ENCODE data around the gene CDKL1. TPM values are rescaled to one million over a fixed set of nuclear protein-coding genes. Genes with fewer than 3 reads are reported as not detected.
A peak's percentile ranks its signal among the peaks of the same experiment; 100 is the strongest.

Gene CDKL1
- polyA plus RNA-seq, 2 of the 4 experiments (the other 2 are of a cell fraction) = 10.2 to 11.0 TPM

DNA sequence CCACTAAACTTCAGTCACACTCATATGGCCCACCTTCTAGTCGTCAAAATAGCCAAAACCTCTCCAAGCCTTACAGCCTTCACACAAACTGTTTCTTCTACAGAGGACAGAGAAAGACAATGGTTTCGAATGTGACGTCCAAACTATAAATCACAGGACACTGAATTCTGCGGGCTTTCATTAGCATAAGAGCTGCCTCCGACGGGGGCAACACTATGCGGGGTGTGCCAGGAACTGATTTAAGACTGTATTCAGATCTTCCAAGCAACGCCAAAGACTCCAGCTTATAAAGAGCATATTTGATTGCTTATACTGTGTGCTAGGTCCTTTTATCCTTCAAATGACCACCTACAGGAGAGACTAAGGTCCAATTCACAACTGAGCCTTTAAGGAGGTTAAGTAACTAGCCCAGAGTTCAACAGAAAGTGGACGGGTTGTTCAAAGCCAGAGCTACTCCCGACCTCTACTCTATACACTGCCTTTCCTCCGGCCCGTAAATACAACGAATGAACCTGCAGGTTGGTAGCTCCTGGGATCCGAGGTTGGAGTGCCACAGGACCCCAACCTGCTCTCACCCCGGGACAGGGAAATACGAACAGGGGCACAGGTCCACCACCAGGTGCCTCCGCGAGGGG is 85.2 kb downstream of the CDKL1 start:
- 7% methylated on average over 18 of the region's 18 CpGs for WGBS (ENCODE audit: missing lambda C conversion rate)

DNA sequence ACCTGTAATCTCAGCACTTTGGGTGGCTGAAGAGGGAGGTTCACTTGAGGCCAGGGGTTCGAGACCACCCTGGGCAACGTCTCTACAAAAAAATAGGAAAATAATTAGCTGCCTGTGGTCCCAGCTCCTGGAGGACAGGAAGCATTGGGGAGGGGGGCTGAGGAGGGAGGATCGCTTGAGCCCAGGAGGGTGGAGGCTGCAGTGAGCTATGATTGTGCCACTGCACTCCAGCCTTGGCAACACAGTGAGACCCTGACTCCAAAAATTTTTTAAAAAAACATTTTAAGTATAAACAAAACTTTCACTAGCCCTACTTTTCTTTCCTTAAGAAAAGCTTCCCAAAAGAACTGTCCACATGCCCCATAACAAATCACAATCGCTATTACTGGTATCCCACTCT is 86.2 kb downstream of the CDKL1 start:
- WGBS (ENCODE audit: missing lambda C conversion rate) = 88% methylated on average over 4 of the region's 4 CpGs
- no peaks in the 10 kb centered on the region for H3K9me3 ChIP-seq
- no peak overlapping the region for H3K27ac ChIP-seq
- FAIRE-seq = no peak
- no peak for ATAC-seq
- peak overlapping the region; percentile 84 for H3K4me2 ChIP-seq
- CTCF ChIA-PET = interaction anchor here (0.9 to 1.4 kb wide), 7 partner anchors 8 to 519 kb away, joined by 3 to 6 read pairs (median 3); no protein-coding TSS in a partner anchor
- H3K4me3 ChIP-seq = no peak overlapping the region
- no peak for TF ChIP-seq JUN (IDR thresholded peaks at IDR 0.05)
- TF ChIP-seq NR3C1 (IDR thresholded peaks at IDR 0.05) = no peak
- no peak for TF ChIP-seq FOXS1 (CRISPR knock-in tag; IDR thresholded peaks at IDR 0.05)
- no peak for TF ChIP-seq MAFK (IDR thresholded peaks at IDR 0.05; ENCODE audit: partially characterized antibody)
- H3K4me1 ChIP-seq = peaks cover 22% of the 10 kb centered on the region
- DNase-seq (ENCODE audit: low read depth in 1 of 2, low spot score in 1 of 2) = no peak
- POLR2A ChIA-PET = no interaction called here

More for the DNA sequence above, 85.2 kb downstream of the CDKL1 start:
- peak overlapping the region; percentile 56 for H3K4me3 ChIP-seq
- CTCF ChIA-PET = interaction anchor here (0.6 to 2.2 kb wide), 16 partner anchors 8 to 518 kb away, joined by 3 to 23 read pairs (median 3); no protein-coding TSS in a partner anchor
- DNase-seq (ENCODE audit: low read depth in 1 of 2, low spot score in 1 of 2) = peak in 1 of 2 experiments; percentile 90
- TF ChIP-seq SMC3 (IDR thresholded peaks at IDR 0.05) (peak; percentile 12; the same call in 1 of the 3 replicates), JUN (IDR thresholded peaks at IDR 0.05) (no peak)
- TF ChIP-seq, protein P1, sequence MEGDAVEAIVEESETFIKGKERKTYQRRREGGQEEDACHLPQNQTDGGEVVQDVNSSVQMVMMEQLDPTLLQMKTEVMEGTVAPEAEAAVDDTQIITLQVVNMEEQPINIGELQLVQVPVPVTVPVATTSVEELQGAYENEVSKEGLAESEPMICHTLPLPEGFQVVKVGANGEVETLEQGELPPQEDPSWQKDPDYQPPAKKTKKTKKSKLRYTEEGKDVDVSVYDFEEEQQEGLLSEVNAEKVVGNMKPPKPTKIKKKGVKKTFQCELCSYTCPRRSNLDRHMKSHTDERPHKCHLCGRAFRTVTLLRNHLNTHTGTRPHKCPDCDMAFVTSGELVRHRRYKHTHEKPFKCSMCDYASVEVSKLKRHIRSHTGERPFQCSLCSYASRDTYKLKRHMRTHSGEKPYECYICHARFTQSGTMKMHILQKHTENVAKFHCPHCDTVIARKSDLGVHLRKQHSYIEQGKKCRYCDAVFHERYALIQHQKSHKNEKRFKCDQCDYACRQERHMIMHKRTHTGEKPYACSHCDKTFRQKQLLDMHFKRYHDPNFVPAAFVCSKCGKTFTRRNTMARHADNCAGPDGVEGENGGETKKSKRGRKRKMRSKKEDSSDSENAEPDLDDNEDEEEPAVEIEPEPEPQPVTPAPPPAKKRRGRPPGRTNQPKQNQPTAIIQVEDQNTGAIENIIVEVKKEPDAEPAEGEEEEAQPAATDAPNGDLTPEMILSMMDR (IDR thresholded peaks at IDR 0.05) = peak; percentile 43; the same call in 2 of the 3 replicates
- ATAC-seq = peak in 1 of 2 experiments; percentile 0; a peak in 3 of 6 replicates
- H3K9me3 ChIP-seq = no peaks in the 10 kb centered on the region
- H3K27ac ChIP-seq = peak overlapping the region; percentile 91 to 96
- peak overlapping the region; percentile 84 for H3K4me2 ChIP-seq
- POLR2A ChIA-PET = interaction anchor here (0.9 to 1.9 kb wide), 7 partner anchors 19 to 357 kb away, joined by 3 to 11 read pairs (median 5); partner anchors contain the start of genes MAP4K5, SAV1 and SOS2
- peaks cover 22% of the 10 kb centered on the region for H3K4me1 ChIP-seq
- FAIRE-seq = no peak

DNA sequence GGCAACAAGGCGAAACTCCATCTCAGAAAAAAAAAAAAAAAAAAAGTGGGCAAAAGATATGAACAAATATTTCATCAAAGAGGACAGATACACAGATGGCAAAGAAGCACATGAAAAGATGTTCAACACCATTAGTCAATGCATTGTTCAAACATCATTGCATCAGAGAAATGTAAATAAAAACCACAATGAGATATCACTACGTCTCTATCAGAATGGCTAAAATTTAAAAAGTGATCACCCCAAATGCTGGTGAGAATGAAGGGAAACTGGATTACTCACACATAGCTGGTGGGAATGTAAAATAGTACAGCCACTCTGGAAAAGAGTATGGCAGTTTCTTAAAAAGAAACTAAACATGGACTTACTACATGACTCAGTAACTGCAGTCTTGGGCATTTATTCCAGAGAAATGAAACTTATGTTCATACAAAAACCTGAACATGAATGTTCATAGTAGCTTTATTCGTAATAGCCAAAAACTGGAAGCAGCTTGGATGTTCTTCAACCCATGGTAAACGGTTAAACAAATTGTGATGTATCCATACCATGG is 88.2 kb downstream of the CDKL1 start:
- TF ChIP-seq KDM5A (IDR thresholded peaks at IDR 0.05) = no peak
- TF ChIP-seq CEBPB (IDR thresholded peaks at IDR 0.05) = peak; percentile 53 to 73; a peak in 3 of 4 replicates
- no peak for TF ChIP-seq FOSL2 (IDR thresholded peaks at IDR 0.05)
- peak; percentile 52; the same call in 1 of the 2 replicates for TF ChIP-seq FOSL2 (CRISPR knock-in tag; IDR thresholded peaks at IDR 0.05)
- Histone ChIP-seq H3K4me1 (peaks cover 22% of the 10 kb centered on the region), H3K27ac (peak overlapping the region in 1 of 2 experiments; percentile 24; a peak in 2 of 6 replicates), H3K9me3 (no peaks in the 10 kb centered on the region), H3K4me2 (peak overlapping the region; percentile 46), H3K4me3 (no peak overlapping the region)
- DNase-seq (ENCODE audit: low read depth in 1 of 2, low spot score in 1 of 2) (peak in 1 of 2 experiments; percentile 29), ATAC-seq (no peak), FAIRE-seq (no peak)
- ChIA-PET POLR2A (no interaction called here), CTCF (interaction anchor here (0.6 kb wide), 1 partner anchor 228 kb away, joined by 3 read pairs; no protein-coding TSS in a partner anchor)
- WGBS (ENCODE audit: missing lambda C conversion rate) = 66% methylated on average over 4 of the region's 4 CpGs

GRCh38 chr14:50303744-50304471 is 92.8 kb downstream of the CDKL1 start:
- 89% methylated on average over 8 of the region's 8 CpGs for WGBS (ENCODE audit: missing lambda C conversion rate)
- DNase-seq (ENCODE audit: low read depth in 1 of 2, low spot score in 1 of 2) = no peak
- no peak for FAIRE-seq
- ATAC-seq = no peak
- POLR2A ChIA-PET = no interaction called here
- Histone ChIP-seq H3K9me3 (no peaks in the 10 kb centered on the region), H3K4me3 (no peak overlapping the region), H3K27ac (no peak overlapping the region), H3K4me2 (no peak overlapping the region), H3K4me1 (peaks cover 11% of the 10 kb centered on the region)
- CTCF ChIA-PET = no interaction called here
- TF ChIP-seq CHD2 (IDR thresholded peaks at IDR 0.05; ENCODE audit: low read length, partially characterized antibody) = no peak
- peak; percentile 36 for TF ChIP-seq MAFK (IDR thresholded peaks at IDR 0.05; ENCODE audit: partially characterized antibody)
- no peak for TF ChIP-seq POLR2AphosphoS2 (conservative IDR thresholded peaks at IDR 0.05; ENCODE audit: low read length)
